Esophagus muscularis mucosa (tissue), 4 donors: ENCODE results near the gene HRNR. TPM values are rescaled to one million over a fixed set of nuclear protein-coding genes. Genes with fewer than 3 reads are reported as not detected.

Experiments
- DNase-seq: peaks from one replicate; pipeline ENCODE4 v3.0.0-alpha.2; 2017; ENCODE audit errors: extremely low spot score
- H3K27ac ChIP-seq, 4 donors: fragments of 200-600 bp; sonication (generic); replicated peaks in 1 of 4; 1 replicate in 3 of 4; 2 replicates in 1 of 4; pipeline ENCODE4 v1.5.1; 2016 to 2019; ENCODE audit warnings: mild to moderate bottlenecking in 1 of 4
- H3K27me3 ChIP-seq, 4 donors: fragments of 200-600 bp; sonication (generic); one replicate each; pipeline versions ENCODE4 v1.5.1 to v1.6.0; 2016 to 2019
- H3K36me3 ChIP-seq, 4 donors: fragments of 200-600 bp; sonication (generic); one replicate each; pipeline ENCODE4 v1.5.1; 2016 to 2019
- H3K4me1 ChIP-seq, 4 donors: fragments of 200-600 bp; sonication (generic); one replicate each; pipeline ENCODE4 v1.5.1; 2016 to 2019
- H3K4me3 ChIP-seq, 4 donors: fragments of 200-600 bp; sonication (generic); 1 replicate in 2 of 4; 2 replicates in 2 of 4; pipeline ENCODE4 v1.5.1; 2016 to 2019; ENCODE audit warnings: mild to moderate bottlenecking in 4 of 4, moderate library complexity in 1 of 4
- H3K9me3 ChIP-seq, 4 donors: fragments of 200-600 bp; sonication (generic); 1 replicate in 3 of 4; 2 replicates in 1 of 4; pipeline ENCODE4 v1.5.1; 2016 to 2019
- EP300 ChIP-seq: sonication (generic); formaldehyde crosslinking; IDR thresholded peaks from one replicate; pipeline ENCODE4 v1.6.1; 2017; ENCODE audit warnings: antibody characterized with exemption
- POLR2A ChIP-seq: fragments of 450-650 bp; IDR thresholded peaks from one replicate; pipeline ENCODE4 v1.6.1; 2017; ENCODE audit warnings: antibody characterized with exemption, moderate library complexity, mild to moderate bottlenecking, low read depth
- POLR2AphosphoS5 ChIP-seq, 2 donors: sonication (generic); formaldehyde crosslinking; IDR thresholded peaks; one replicate each; pipeline ENCODE4 v1.6.1; 2017; ENCODE audit warnings: antibody characterized with exemption in 2 of 2
- WGBS: methylation state at CpG from one replicate; pipeline ENCODE4 v1.1.5; 2018; 5-methylcytosine and 5-hydroxymethylcytosine counted together
- intact Hi-C: fragments of 100-400 bp; cut with DNase I; formaldehyde crosslinking; loops from one replicate; pipeline ENCODE4 v1.15.1; 2023
- total RNA-seq, 4 donors: library from RNA; depleted of rRNA; stranded (reverse); fragments of >200 nt; gene quantifications; one replicate each; pipeline versions ENCODE4 v1.1.0 to v1.2.1, GENCODE V29; 2016
- TF ChIP-seq, protein P1 (sequence below), 3 experiments: fragments of 200-600 bp in 2 of 3; fragments of 450-650 bp in 1 of 3; sonication (generic) in 2 of 3; IDR thresholded peaks; one replicate each; pipeline ENCODE4 v1.5.1; 2017 to 2019; ENCODE audit warnings: antibody characterized with exemption in 3 of 3, mild to moderate bottlenecking in 2 of 3, moderate library complexity in 1 of 3

Gene HRNR
- total RNA-seq, 4 donors from 2014 or later: not detected

DNA sequence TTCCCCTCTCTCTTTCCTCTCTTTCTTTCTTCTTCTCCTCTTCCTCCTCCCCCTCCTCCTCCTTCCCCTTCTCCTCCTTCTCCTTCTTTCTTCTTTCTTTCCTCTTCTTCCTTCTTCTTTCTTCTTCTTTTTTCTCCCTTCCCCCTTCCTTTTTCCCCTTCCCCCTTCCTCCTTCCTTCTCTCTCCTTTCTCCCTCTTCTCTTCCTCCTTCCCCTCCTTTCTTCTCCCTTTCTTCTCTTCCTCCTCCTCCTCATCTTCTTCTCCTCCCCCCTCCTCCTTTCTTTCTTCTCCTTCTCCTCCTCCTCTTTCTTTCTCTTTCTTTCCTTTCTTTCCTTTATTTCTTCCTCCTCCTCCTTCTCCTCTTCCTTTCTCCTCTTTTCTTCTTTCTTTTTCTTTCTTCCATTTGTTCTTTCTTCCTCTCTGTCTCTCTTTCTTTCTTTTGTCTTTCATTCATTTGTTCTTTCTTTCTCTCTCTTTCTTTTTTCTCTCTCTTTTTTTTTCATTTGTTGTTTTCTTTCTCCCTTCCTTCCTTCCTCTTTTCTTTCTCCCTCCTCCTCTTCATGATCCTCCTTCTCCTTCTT lies 26.5 kb downstream of the HRNR start:
- no peaks in the 10 kb centered on the region for H3K4me1 ChIP-seq
- DNase-seq: no peak
- no peaks in the 10 kb centered on the region for H3K9me3 ChIP-seq
- TF ChIP-seq, protein P1, sequence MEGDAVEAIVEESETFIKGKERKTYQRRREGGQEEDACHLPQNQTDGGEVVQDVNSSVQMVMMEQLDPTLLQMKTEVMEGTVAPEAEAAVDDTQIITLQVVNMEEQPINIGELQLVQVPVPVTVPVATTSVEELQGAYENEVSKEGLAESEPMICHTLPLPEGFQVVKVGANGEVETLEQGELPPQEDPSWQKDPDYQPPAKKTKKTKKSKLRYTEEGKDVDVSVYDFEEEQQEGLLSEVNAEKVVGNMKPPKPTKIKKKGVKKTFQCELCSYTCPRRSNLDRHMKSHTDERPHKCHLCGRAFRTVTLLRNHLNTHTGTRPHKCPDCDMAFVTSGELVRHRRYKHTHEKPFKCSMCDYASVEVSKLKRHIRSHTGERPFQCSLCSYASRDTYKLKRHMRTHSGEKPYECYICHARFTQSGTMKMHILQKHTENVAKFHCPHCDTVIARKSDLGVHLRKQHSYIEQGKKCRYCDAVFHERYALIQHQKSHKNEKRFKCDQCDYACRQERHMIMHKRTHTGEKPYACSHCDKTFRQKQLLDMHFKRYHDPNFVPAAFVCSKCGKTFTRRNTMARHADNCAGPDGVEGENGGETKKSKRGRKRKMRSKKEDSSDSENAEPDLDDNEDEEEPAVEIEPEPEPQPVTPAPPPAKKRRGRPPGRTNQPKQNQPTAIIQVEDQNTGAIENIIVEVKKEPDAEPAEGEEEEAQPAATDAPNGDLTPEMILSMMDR (IDR thresholded peaks at IDR 0.05): no peak
- no peak for TF ChIP-seq POLR2AphosphoS5 (IDR thresholded peaks at IDR 0.05)
- TF ChIP-seq EP300: no peak
- TF ChIP-seq POLR2A: no peak
- H3K36me3 ChIP-seq: no peaks in the 10 kb centered on the region
- no peaks in the 10 kb centered on the region for H3K27me3 ChIP-seq
- intact Hi-C loops: no loop called here
- no peak overlapping the region for H3K27ac ChIP-seq
- no peak overlapping the region for H3K4me3 ChIP-seq

DNA sequence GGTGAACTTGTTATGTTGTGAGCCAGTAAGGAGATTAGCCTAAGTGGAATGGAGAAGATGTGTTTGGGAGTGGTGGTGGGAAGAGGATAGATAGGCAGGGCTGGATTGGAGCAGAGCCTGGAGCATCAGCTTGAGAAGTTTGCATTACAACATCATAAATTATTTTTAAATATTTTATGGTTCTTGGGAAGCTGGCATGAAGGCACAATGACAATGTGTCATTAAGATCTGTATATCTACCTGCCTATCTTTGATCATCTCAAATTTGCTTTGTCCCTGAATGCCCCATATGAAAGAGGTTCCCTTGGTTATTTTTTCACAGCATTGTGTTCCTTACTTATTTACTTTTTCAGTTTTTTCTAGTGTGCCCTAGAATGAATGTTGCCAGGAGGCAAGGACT lies 32.3 kb downstream of the HRNR start:
- peaks cover 0 to 21% (median 14%) of the 10 kb centered on the region in 4 donors for H3K4me1 ChIP-seq
- H3K4me3 ChIP-seq: no peak overlapping the region
- H3K9me3 ChIP-seq: no peaks in the 10 kb centered on the region
- TF ChIP-seq, protein P1 (IDR thresholded peaks at IDR 0.05): no peak
- TF ChIP-seq POLR2A (no peak), POLR2AphosphoS5 (IDR thresholded peaks at IDR 0.05) (no peak), EP300 (no peak)
- intact Hi-C loops: no loop called here
- no peak for DNase-seq
- H3K36me3 ChIP-seq: no peaks in the 10 kb centered on the region
- H3K27ac ChIP-seq: no peak overlapping the region
- peaks cover 0 to 4% (median 0%) of the 10 kb centered on the region in 4 donors for H3K27me3 ChIP-seq

DNA sequence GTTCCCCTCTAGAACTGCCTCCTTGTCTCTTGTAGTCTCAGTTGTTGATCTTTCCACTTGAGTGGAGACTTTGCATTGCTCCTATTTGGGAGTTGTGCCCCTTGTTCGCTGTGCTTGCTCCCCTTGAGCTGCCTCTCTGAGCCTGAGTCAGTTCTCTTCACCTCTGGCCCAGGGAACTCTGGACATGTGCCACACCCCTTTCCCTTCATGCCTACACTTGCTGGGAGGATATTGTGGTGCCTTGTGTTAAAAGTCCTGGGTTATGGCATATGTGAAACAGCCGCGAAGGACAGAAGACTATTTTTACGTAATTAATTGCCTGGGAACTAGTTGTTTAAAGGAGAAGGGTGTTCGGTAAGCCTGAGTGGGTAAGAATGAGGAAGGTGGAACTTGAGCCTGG lies 32.7 kb downstream of the HRNR start:
- no peak overlapping the region for H3K27ac ChIP-seq
- WGBS: 91% methylated on average over 5 of the region's 5 CpGs
- H3K4me3 ChIP-seq: no peak overlapping the region
- H3K9me3 ChIP-seq: no peaks in the 10 kb centered on the region
- intact Hi-C loops: no loop called here
- no peak for DNase-seq
- no peaks in the 10 kb centered on the region for H3K36me3 ChIP-seq
- peaks cover 0 to 21% (median 14%) of the 10 kb centered on the region in 4 donors for H3K4me1 ChIP-seq
- H3K27me3 ChIP-seq: peaks cover 0 to 4% (median 0%) of the 10 kb centered on the region in 4 donors
- TF ChIP-seq POLR2AphosphoS5 (IDR thresholded peaks at IDR 0.05) (no peak), EP300 (no peak), POLR2A (no peak)
- TF ChIP-seq, protein P1 (IDR thresholded peaks at IDR 0.05): no peak

- 64% methylated on average over 2 of the region's 2 CpGs for WGBS
Measured at GRCh38 chr1:152190589-152190988, 33.4 kb downstream of the HRNR start.

More at GRCh38 chr1:152190589-152190988, 33.4 kb downstream of the HRNR start:
- H3K4me3 ChIP-seq: no peak overlapping the region
- peaks cover 0 to 21% (median 14%) of the 10 kb centered on the region in 4 donors for H3K4me1 ChIP-seq
- H3K27ac ChIP-seq: no peak overlapping the region
- peaks cover 0 to 4% (median 0%) of the 10 kb centered on the region in 4 donors for H3K27me3 ChIP-seq
- TF ChIP-seq EP300: no peak
- no peak for TF ChIP-seq POLR2AphosphoS5 (IDR thresholded peaks at IDR 0.05)
- no peak for TF ChIP-seq POLR2A
- TF ChIP-seq, protein P1 (IDR thresholded peaks at IDR 0.05): no peak
- no peaks in the 10 kb centered on the region for H3K9me3 ChIP-seq
- intact Hi-C loops: no loop called here
- no peak for DNase-seq
- H3K36me3 ChIP-seq: no peaks in the 10 kb centered on the region
